Mesodermal cell (in vitro differentiated cells): ENCODE measurements around the gene TAP1.

Source experiments
- H3K27ac ChIP-seq: 2 replicates; pipeline ENCODE4 v1.7.0; 2013; ENCODE audit warnings: mild to moderate bottlenecking, low read depth, low read length, moderate library complexity; ENCODE audit not compliant: severe bottlenecking
- H3K36me3 ChIP-seq: 2 replicates; pipeline ENCODE4 v1.7.1; 2013; ENCODE audit warnings: mild to moderate bottlenecking, low read length, moderate library complexity; ENCODE audit not compliant: control insufficient read depth, insufficient read depth
- H3K4me1 ChIP-seq: one replicate; pipeline ENCODE4 v1.7.1; 2013; ENCODE audit warnings: mild to moderate bottlenecking, low read length; ENCODE audit not compliant: insufficient read depth, control insufficient read depth, poor library complexity, severe bottlenecking
- H3K4me3 ChIP-seq: 2 replicates; pipeline ENCODE4 v1.7.0; 2013; ENCODE audit warnings: low read length, control low read depth, mild to moderate bottlenecking; ENCODE audit not compliant: insufficient read depth, poor library complexity, severe bottlenecking; ENCODE audit errors: extremely low read depth
- H3K9me3 ChIP-seq: 2 replicates; pipeline ENCODE4 v1.7.1; 2013; ENCODE audit warnings: mild to moderate bottlenecking, low read length, moderate library complexity; ENCODE audit not compliant: control insufficient read depth
- WGBS, 2 experiments: methylation state at CpG; one replicate each; pipeline ENCODE4 v1.1.5; 2013; ENCODE audit warnings: missing lambda C conversion rate in 2 of 2; ENCODE audit not compliant: insufficient coverage in 2 of 2; 5-methylcytosine and 5-hydroxymethylcytosine counted together

The TAP1 gene

GRCh38 chr6:32838114-32838958 is 15.2 kb downstream of the TAP1 start, which contains the start of gene TAP2:
TSS of gene TAP2 (minus strand) at chr6:32838739. CDS start at chr6:32838233, 506 bp downstream.
- Histone ChIP-seq H3K4me3 (peak within 1 kb of the TSS; percentile 74), H3K4me1 (peaks cover 7% of the 10 kb centered on the region), H3K9me3 (no peaks in the 10 kb centered on the region), H3K36me3 (no peaks in the 10 kb centered on the region), H3K27ac (peak within 1 kb of the TSS; percentile 57)
- WGBS, 2 experiments, result 1% methylated on average over 21 to 41 of the region's 57 CpGs

GRCh38 chr6:32837651-32838113 is 15.8 kb downstream of the TAP1 start:
- H3K27ac ChIP-seq, result no peak overlapping the region
- H3K9me3 ChIP-seq, result no peaks in the 10 kb centered on the region
- 17 to 59% methylated on average over 1 to 9 of the region's 12 CpGs for WGBS, 2 experiments
- H3K4me1 ChIP-seq, result peaks cover 7% of the 10 kb centered on the region
- H3K36me3 ChIP-seq, result no peaks in the 10 kb centered on the region
- H3K4me3 ChIP-seq, result peak overlapping the region; percentile 74

GRCh38 chr6:32836873-32837272 is 16.6 kb downstream of the TAP1 start:
- no peak overlapping the region for H3K4me3 ChIP-seq
- WGBS, 2 experiments, result 100% methylated on average over 1 of the region's 2 CpGs
- H3K4me1 ChIP-seq, result peaks cover 7% of the 10 kb centered on the region
- no peaks in the 10 kb centered on the region for H3K9me3 ChIP-seq
- no peak overlapping the region for H3K27ac ChIP-seq
- H3K36me3 ChIP-seq, result no peaks in the 10 kb centered on the region

- H3K4me3 ChIP-seq, result no peak overlapping the region
- H3K4me1 ChIP-seq, result peaks cover 7% of the 10 kb centered on the region
- H3K27ac ChIP-seq, result no peak overlapping the region
- WGBS, 2 experiments, result 85 to 88% methylated on average over 11 to 15 of the region's 16 CpGs
- H3K9me3 ChIP-seq, result no peaks in the 10 kb centered on the region
- no peaks in the 10 kb centered on the region for H3K36me3 ChIP-seq
These were observed 18.2 kb downstream of the TAP1 start for GRCh38 chr6:32835167-32835893.

- no peaks in the 10 kb centered on the region for H3K36me3 ChIP-seq
- no peak overlapping the region for H3K4me3 ChIP-seq
- no peak overlapping the region for H3K27ac ChIP-seq
- WGBS, 2 experiments, result 89 to 91% methylated on average over 4 of the region's 5 CpGs
- peaks cover 7% of the 10 kb centered on the region for H3K4me1 ChIP-seq
- no peaks in the 10 kb centered on the region for H3K9me3 ChIP-seq
These were observed 19.8 kb downstream of the TAP1 start for GRCh38 chr6:32833664-32834063.

GRCh38 chr6:32832535-32832934 is 21.0 kb downstream of the TAP1 start:
- H3K4me1 ChIP-seq, result peaks cover 4% of the 10 kb centered on the region
- no peaks in the 10 kb centered on the region for H3K36me3 ChIP-seq
- no peak overlapping the region for H3K4me3 ChIP-seq
- H3K9me3 ChIP-seq, result no peaks in the 10 kb centered on the region
- H3K27ac ChIP-seq, result no peak overlapping the region
- 89 to 92% methylated on average over 13 of the region's 13 CpGs for WGBS, 2 experiments

- no peaks in the 10 kb centered on the region for H3K36me3 ChIP-seq
These were observed 22.6 kb downstream of the TAP1 start for GRCh38 chr6:32830936-32831335.

GRCh38 chr6:32830017-32830416 is 23.5 kb downstream of the TAP1 start:
- Histone ChIP-seq H3K27ac (no peak overlapping the region), H3K4me1 (peaks cover 2% of the 10 kb centered on the region), H3K4me3 (no peak overlapping the region), H3K36me3 (no peaks in the 10 kb centered on the region), H3K9me3 (no peaks in the 10 kb centered on the region)
- 89 to 91% methylated on average over 3 to 5 of the region's 5 CpGs for WGBS, 2 experiments

More at GRCh38 chr6:32830936-32831335, 22.6 kb downstream of the TAP1 start:
- WGBS, 2 experiments, result 89 to 100% methylated on average over 2 of the region's 5 CpGs
- Histone ChIP-seq H3K9me3 (no peaks in the 10 kb centered on the region), H3K4me3 (no peak overlapping the region), H3K4me1 (peaks cover 4% of the 10 kb centered on the region), H3K27ac (no peak overlapping the region)

- no peaks in the 10 kb centered on the region for H3K9me3 ChIP-seq
- H3K4me1 ChIP-seq, result no peaks in the 10 kb centered on the region
- no peak overlapping the region for H3K4me3 ChIP-seq
- H3K27ac ChIP-seq, result no peak overlapping the region
- H3K36me3 ChIP-seq, result no peaks in the 10 kb centered on the region
- 61 to 92% methylated on average over 2 to 4 of the region's 7 CpGs for WGBS, 2 experiments
These were observed 24.0 kb downstream of the TAP1 start for GRCh38 chr6:32829495-32829894.

- WGBS, 2 experiments, result 83 to 88% methylated on average over 1 of the region's 3 CpGs
- Histone ChIP-seq H3K27ac (no peak overlapping the region), H3K9me3 (no peaks in the 10 kb centered on the region), H3K4me1 (no peaks in the 10 kb centered on the region), H3K4me3 (no peak overlapping the region), H3K36me3 (no peaks in the 10 kb centered on the region)
These were observed 26.5 kb downstream of the TAP1 start for GRCh38 chr6:32827025-32827424.
